LNCaP clone FGC (cell line): ENCODE data around the gene COL13A1.

Experiments used
- DNase-seq: peaks from one replicate; pipeline ENCODE4 v3.0.0-alpha.2; 2011; ENCODE audit warnings: low read depth
- H3K4me3 ChIP-seq: 2 replicates; pipeline ENCODE4 v1.5.1; 2011; ENCODE audit warnings: mild to moderate bottlenecking, low read depth, low read length, control low read depth
- TF ChIP-seq, protein P1 (sequence below): IDR thresholded peaks from 2 replicates; pipeline ENCODE4 v1.5.1; 2012; ENCODE audit warnings: mild to moderate bottlenecking; ENCODE audit not compliant: control insufficient read depth, insufficient read depth; ENCODE audit errors: extremely low read depth

The COL13A1 gene

DNA sequence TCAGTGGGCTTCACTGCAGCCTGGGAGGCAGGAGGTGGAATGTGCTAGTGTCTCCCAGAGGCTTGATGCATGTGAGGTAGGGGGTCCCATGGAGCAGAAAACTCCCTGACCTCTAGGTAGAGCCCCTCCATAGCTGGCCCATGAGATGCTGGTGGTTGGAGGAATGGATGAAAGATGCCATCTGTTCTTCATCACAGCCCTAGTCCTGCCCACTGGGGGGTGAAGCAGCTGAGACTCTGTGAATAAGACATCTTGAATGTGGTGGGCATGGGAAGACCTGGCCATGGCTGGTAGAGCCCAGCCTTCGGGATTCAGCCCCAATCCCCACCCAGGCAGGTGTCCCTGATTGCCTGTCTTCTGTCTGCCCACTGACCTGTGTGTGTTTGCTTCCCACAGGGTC is 92.5 kb downstream of the COL13A1 start:
- no peak for DNase-seq
- no peak overlapping the region for H3K4me3 ChIP-seq
- TF ChIP-seq, protein P1, sequence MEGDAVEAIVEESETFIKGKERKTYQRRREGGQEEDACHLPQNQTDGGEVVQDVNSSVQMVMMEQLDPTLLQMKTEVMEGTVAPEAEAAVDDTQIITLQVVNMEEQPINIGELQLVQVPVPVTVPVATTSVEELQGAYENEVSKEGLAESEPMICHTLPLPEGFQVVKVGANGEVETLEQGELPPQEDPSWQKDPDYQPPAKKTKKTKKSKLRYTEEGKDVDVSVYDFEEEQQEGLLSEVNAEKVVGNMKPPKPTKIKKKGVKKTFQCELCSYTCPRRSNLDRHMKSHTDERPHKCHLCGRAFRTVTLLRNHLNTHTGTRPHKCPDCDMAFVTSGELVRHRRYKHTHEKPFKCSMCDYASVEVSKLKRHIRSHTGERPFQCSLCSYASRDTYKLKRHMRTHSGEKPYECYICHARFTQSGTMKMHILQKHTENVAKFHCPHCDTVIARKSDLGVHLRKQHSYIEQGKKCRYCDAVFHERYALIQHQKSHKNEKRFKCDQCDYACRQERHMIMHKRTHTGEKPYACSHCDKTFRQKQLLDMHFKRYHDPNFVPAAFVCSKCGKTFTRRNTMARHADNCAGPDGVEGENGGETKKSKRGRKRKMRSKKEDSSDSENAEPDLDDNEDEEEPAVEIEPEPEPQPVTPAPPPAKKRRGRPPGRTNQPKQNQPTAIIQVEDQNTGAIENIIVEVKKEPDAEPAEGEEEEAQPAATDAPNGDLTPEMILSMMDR = no peak

- TF ChIP-seq, protein P1 = no peak
- no peak overlapping the region for H3K4me3 ChIP-seq
- no peak for DNase-seq
Measured at GRCh38 chr10:69895759-69896158, 94.1 kb downstream of the COL13A1 start.

DNA sequence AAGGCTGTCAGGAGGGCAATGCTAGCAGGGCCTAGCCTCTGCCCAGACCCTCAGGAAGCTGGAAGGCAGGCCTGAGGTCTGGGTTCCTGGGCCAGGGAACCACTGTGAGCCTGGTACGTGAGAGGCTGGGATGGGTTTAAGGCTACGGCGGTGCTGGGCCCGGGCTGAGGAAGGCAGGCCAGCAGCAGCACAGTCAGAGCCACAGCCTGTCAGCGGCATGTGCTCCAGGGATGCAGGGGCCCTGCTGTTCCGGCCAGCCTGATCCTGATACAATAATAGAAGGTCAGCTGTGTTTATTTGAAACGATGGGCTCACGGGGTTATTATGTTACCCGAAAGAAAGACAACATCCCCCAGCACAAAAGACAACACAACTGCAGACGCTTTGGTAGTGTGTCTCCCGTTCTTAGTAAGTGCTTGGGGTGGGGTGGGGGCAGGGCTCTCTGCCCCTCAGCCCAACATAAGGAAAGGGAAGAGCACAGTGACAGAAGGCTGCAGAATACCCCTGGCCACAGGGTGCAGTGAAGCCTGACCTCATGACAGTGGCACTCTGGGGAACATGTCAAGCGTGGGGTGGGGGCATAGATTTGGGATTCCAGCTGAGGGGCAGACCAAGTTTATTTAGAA is 95.0 kb downstream of the COL13A1 start:
- TF ChIP-seq, protein P1 = no peak
- DNase-seq = no peak
- H3K4me3 ChIP-seq = no peak overlapping the region

- TF ChIP-seq, protein P1 = no peak
- H3K4me3 ChIP-seq = no peak overlapping the region
- DNase-seq = no peak
Measured at GRCh38 chr10:69897432-69897831, 95.7 kb downstream of the COL13A1 start.

GRCh38 chr10:69897999-69898398 is 96.3 kb downstream of the COL13A1 start:
- no peak for DNase-seq
- H3K4me3 ChIP-seq = no peak overlapping the region
- TF ChIP-seq, protein P1 = no peak

- no peak for DNase-seq
- TF ChIP-seq, protein P1 = no peak
- H3K4me3 ChIP-seq = no peak overlapping the region
Measured at GRCh38 chr10:69898524-69898923, 96.8 kb downstream of the COL13A1 start.

DNA sequence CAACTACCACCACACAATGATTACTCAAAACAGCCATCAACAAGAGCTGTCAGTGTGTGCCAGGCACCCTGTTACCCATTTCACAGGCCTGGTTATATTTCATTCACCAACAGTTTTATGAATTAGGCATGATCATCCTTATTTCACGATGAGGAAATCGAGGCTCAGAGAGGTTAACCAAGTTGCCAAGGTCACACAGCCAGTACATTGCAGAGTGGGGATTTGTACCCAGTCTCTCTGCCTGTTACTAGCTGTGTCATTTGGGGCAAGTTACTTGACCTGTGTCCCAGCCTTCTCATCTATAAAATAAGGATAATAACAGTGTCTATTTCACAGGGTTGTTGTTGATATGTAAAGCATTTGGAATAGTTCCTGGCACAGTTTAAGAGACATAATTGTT is 97.2 kb downstream of the COL13A1 start:
- DNase-seq = no peak
- TF ChIP-seq, protein P1 = no peak

More for the DNA sequence above, 97.2 kb downstream of the COL13A1 start:
- no peak overlapping the region for H3K4me3 ChIP-seq
